Neural cell (in vitro differentiated cells): ENCODE results near the gene GGT6.

ENCODE experiments used
- EP300 ChIP-seq: fragments of 450-650 bp; conservative IDR thresholded peaks from 2 replicates; pipeline ENCODE4 v1.6.1; 2014; ENCODE audit warnings: antibody characterized with exemption, mild to moderate bottlenecking, moderate library complexity; ENCODE audit not compliant: poor library complexity, severe bottlenecking
- EZH2 ChIP-seq: fragments of 200-600, 300-800 bp; shearing (Covaris generic), sonication (generic); IDR thresholded peaks from 2 replicates; pipeline ENCODE4 v1.6.1; 2014; ENCODE audit warnings: antibody characterized with exemption, low read length, borderline replicate concordance, mild to moderate bottlenecking; ENCODE audit not compliant: insufficient read depth, poor library complexity, severe bottlenecking
- MXI1 ChIP-seq: fragments of 450-650 bp; conservative IDR thresholded peaks from 2 replicates; pipeline ENCODE4 v1.6.1; 2014; ENCODE audit warnings: antibody characterized with exemption, mild to moderate bottlenecking; ENCODE audit not compliant: poor library complexity, severe bottlenecking
- POLR2AphosphoS5 ChIP-seq: IDR thresholded peaks from 2 replicates; pipeline ENCODE4 v1.6.1; 2012
- RAD21 ChIP-seq: fragments of 450-650 bp; conservative IDR thresholded peaks from 2 replicates; pipeline ENCODE4 v1.6.1; 2014; ENCODE audit warnings: antibody characterized with exemption, mild to moderate bottlenecking, moderate library complexity
- REST ChIP-seq: IDR thresholded peaks from 2 replicates; pipeline ENCODE4 v1.6.1; 2012; ENCODE audit warnings: borderline replicate concordance
- SMC3 ChIP-seq: fragments of 450-650 bp; conservative IDR thresholded peaks from 2 replicates; pipeline ENCODE4 v1.6.1; 2014; ENCODE audit warnings: antibody characterized with exemption, mild to moderate bottlenecking, moderate library complexity; ENCODE audit not compliant: poor library complexity
- TAF1 ChIP-seq: IDR thresholded peaks from 2 replicates; pipeline ENCODE4 v1.6.1; 2012; ENCODE audit warnings: low read depth
- TF ChIP-seq, protein P1 (sequence below): fragments of 450-650 bp; IDR thresholded peaks from 2 replicates; pipeline ENCODE4 v1.5.1; 2014; ENCODE audit warnings: antibody characterized with exemption, mild to moderate bottlenecking, moderate library complexity; ENCODE audit not compliant: poor library complexity, severe bottlenecking

DNA sequence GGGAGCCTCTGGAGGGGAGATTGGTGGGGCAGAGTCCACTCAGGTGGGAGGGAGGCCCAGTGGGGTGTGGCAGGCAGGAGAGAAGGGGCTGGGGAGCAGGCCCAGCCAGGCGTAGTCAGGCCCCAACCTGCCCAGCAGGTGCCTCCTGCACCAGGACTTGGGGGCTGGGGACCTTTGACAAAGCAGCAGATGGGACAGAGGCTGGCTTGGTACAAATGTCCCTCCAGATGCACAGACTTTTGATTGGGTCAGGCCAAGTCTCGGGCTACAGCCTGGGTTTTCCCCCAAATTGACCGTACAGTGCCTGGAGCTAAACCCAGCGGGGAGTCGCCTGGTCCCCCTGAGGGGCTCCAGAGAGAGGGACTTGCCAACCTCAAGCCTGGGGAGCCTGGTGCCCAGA lies 411 bp downstream of the GGT6 start:
- TF ChIP-seq, protein P1, sequence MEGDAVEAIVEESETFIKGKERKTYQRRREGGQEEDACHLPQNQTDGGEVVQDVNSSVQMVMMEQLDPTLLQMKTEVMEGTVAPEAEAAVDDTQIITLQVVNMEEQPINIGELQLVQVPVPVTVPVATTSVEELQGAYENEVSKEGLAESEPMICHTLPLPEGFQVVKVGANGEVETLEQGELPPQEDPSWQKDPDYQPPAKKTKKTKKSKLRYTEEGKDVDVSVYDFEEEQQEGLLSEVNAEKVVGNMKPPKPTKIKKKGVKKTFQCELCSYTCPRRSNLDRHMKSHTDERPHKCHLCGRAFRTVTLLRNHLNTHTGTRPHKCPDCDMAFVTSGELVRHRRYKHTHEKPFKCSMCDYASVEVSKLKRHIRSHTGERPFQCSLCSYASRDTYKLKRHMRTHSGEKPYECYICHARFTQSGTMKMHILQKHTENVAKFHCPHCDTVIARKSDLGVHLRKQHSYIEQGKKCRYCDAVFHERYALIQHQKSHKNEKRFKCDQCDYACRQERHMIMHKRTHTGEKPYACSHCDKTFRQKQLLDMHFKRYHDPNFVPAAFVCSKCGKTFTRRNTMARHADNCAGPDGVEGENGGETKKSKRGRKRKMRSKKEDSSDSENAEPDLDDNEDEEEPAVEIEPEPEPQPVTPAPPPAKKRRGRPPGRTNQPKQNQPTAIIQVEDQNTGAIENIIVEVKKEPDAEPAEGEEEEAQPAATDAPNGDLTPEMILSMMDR, result no peak
- TF ChIP-seq EP300 (no peak), EZH2 (no peak), RAD21 (no peak), SMC3 (no peak), POLR2AphosphoS5 (no peak), REST (no peak), MXI1 (no peak), TAF1 (no peak)
